ENCODE data around the gene FYCO1. TPM values are rescaled to one million over a fixed set of nuclear protein-coding genes. Genes with fewer than 3 reads are reported as not detected.

FYCO1 gene
- total and polyA plus RNA-seq, 2 experiments from 2014 or later = 7.5 to 23.0 TPM

DNA sequence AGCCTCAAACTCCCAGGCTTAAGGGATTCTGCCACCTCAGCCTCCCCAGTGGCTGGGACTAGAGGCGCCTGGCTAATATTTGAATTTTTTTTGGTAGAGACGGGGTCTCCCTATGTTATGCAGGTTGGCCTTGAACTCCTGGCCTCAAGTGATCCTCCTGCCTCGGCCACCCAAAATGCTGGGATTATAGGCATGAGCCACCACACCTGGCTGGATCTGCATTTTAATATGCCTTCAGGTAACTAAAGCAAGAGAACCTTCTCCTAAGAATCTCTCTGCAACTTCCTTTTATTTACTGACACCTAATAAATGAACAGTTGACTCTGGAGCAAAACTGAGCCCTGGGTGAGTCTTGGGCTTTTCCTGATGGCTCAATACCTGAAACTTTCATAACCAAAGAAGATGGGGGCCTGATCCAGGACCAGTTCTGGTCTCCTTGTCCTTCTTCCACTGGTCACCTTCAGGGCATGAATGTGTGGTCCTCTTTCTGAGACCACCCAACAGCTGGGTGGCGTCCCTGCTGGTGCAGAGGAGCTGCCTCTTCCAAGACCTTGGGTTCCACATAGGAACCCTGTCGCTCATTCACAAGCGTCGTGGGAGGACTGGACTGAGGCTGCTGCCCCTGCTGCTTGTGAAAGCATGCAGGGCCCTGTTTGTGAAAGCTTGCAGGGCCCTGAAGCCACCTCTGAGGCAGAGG is 81.1 kb downstream of the FYCO1 start:
- H3K27ac ChIP-seq = no peak overlapping the region
- H2AFZ ChIP-seq = no peak overlapping the region
- no peaks in the 10 kb centered on the region for H3K4me1 ChIP-seq (ENCODE audit: insufficient read depth)
- no peaks in the 10 kb centered on the region for H3K79me2 ChIP-seq
- no peaks in the 10 kb centered on the region for H3K9me3 ChIP-seq (ENCODE audit: low read depth)
- H4K20me1 ChIP-seq (ENCODE audit: insufficient read depth, poor library complexity, severe bottlenecking) = no peaks in the 10 kb centered on the region
- no peaks in the 10 kb centered on the region for H3K27me3 ChIP-seq
- no peaks in the 10 kb centered on the region for H3K9me2 ChIP-seq (replicated peaks; ENCODE audit: insufficient read depth)
- no peak overlapping the region for H3K4me2 ChIP-seq
- no peak overlapping the region for H3K4me3 ChIP-seq
- no peak for TF ChIP-seq EZH2 (IDR thresholded peaks at IDR 0.05; ENCODE audit: borderline replicate concordance)
- WGBS (ENCODE audit: low lambda C conversion rate, missing lambda C conversion rate) = 90% methylated on average over 7 of the region's 7 CpGs
- no peak for DNase-seq (ENCODE audit: low spot score)
- H3K36me3 ChIP-seq (replicated peaks; ENCODE audit: insufficient read depth, low read depth) = no peaks in the 10 kb centered on the region

- H3K79me2 ChIP-seq = no peaks in the 10 kb centered on the region
- H3K27me3 ChIP-seq = no peaks in the 10 kb centered on the region
- no peaks in the 10 kb centered on the region for H3K9me2 ChIP-seq (replicated peaks; ENCODE audit: insufficient read depth)
- no peaks in the 10 kb centered on the region for H4K20me1 ChIP-seq (ENCODE audit: insufficient read depth, poor library complexity, severe bottlenecking)
- H3K9me3 ChIP-seq (ENCODE audit: low read depth) = no peaks in the 10 kb centered on the region
- H3K4me2 ChIP-seq = no peak overlapping the region
- H3K4me3 ChIP-seq = no peak overlapping the region
- no peak for DNase-seq (ENCODE audit: low spot score)
- H3K4me1 ChIP-seq (ENCODE audit: insufficient read depth) = peaks cover 3% of the 10 kb centered on the region
- H3K36me3 ChIP-seq (replicated peaks; ENCODE audit: insufficient read depth, low read depth) = no peaks in the 10 kb centered on the region
- TF ChIP-seq EZH2 (IDR thresholded peaks at IDR 0.05; ENCODE audit: borderline replicate concordance) (no peak), EZH2phosphoT487 (IDR thresholded peaks at IDR 0.05; ENCODE audit: low read depth, severe bottlenecking, unreplicated experiment) (no peak), CTCF (IDR thresholded peaks at IDR 0.05; ENCODE audit: poor library complexity) (no peak)
- WGBS (ENCODE audit: low lambda C conversion rate, missing lambda C conversion rate) = 93% methylated on average over 6 of the region's 6 CpGs
- no peak overlapping the region for H2AFZ ChIP-seq
- H3K27ac ChIP-seq = no peak overlapping the region
Measured at GRCh38 chr3:45912435-45912834, 83.2 kb downstream of the FYCO1 start.

GRCh38 chr3:45911511-45912226 is 84.0 kb downstream of the FYCO1 start:
- Histone ChIP-seq H3K36me3 (replicated peaks; ENCODE audit: insufficient read depth, low read depth) (no peaks in the 10 kb centered on the region), H3K27ac (no peak overlapping the region), H2AFZ (no peak overlapping the region), H3K9me3 (ENCODE audit: low read depth) (no peaks in the 10 kb centered on the region), H3K9me2 (replicated peaks; ENCODE audit: insufficient read depth) (no peaks in the 10 kb centered on the region), H4K20me1 (ENCODE audit: insufficient read depth, poor library complexity, severe bottlenecking) (no peaks in the 10 kb centered on the region), H3K79me2 (no peaks in the 10 kb centered on the region), H3K27me3 (no peaks in the 10 kb centered on the region), H3K4me1 (ENCODE audit: insufficient read depth) (peaks cover 8% of the 10 kb centered on the region), H3K4me2 (no peak overlapping the region), H3K4me3 (no peak overlapping the region)
- TF ChIP-seq EZH2 (IDR thresholded peaks at IDR 0.05; ENCODE audit: borderline replicate concordance) (no peak), CTCF (IDR thresholded peaks at IDR 0.05; ENCODE audit: poor library complexity) (no peak), EZH2phosphoT487 (IDR thresholded peaks at IDR 0.05; ENCODE audit: low read depth, severe bottlenecking, unreplicated experiment) (no peak)
- 95% methylated on average over 11 of the region's 11 CpGs for WGBS (ENCODE audit: low lambda C conversion rate, missing lambda C conversion rate)
- no peak for DNase-seq (ENCODE audit: low spot score)

DNA sequence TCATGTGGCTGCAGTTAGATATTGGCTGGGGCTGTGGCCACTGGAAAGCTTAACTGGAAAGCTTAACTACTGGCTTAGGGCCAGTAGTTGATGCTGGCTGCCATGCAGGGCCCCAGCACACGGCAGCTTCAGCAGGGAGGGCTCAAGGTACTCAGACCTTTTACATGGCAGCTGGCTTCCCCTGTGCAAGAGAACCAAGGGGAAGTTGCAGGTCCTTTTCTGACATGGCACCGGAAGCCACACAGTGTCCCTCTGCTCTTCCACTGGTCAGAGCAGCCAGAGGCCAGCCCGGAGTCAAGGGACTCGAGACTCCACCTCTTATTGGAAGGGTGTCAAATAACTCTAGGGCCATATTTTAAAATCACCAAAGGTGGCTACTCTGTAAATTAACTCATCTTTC is 84.7 kb downstream of the FYCO1 start:
- H3K27ac ChIP-seq = no peak overlapping the region
- peaks cover 8% of the 10 kb centered on the region for H3K4me1 ChIP-seq (ENCODE audit: insufficient read depth)
- H3K79me2 ChIP-seq = no peaks in the 10 kb centered on the region
- H4K20me1 ChIP-seq (ENCODE audit: insufficient read depth, poor library complexity, severe bottlenecking) = no peaks in the 10 kb centered on the region
- H3K4me2 ChIP-seq = no peak overlapping the region
- no peak for DNase-seq (ENCODE audit: low spot score)
- H3K9me2 ChIP-seq (replicated peaks; ENCODE audit: insufficient read depth) = no peaks in the 10 kb centered on the region
- H3K9me3 ChIP-seq (ENCODE audit: low read depth) = no peaks in the 10 kb centered on the region
- no peak for TF ChIP-seq CTCF (IDR thresholded peaks at IDR 0.05; ENCODE audit: poor library complexity)
- no peaks in the 10 kb centered on the region for H3K27me3 ChIP-seq
- WGBS (ENCODE audit: low lambda C conversion rate, missing lambda C conversion rate) = 85% methylated on average over 4 of the region's 4 CpGs
- no peak overlapping the region for H2AFZ ChIP-seq
- no peaks in the 10 kb centered on the region for H3K36me3 ChIP-seq (replicated peaks; ENCODE audit: insufficient read depth, low read depth)
- no peak overlapping the region for H3K4me3 ChIP-seq

Measured in hepatocyte (in vitro differentiated cells).